Measurements from ENCODE around the gene NDUFA1.
"Not testable (repeated sequence)": the region's sequence is repeated elsewhere in the genome, so short reads cannot be mapped to it uniquely, and the experiment has no call there.

Gene NDUFA1

DNA sequence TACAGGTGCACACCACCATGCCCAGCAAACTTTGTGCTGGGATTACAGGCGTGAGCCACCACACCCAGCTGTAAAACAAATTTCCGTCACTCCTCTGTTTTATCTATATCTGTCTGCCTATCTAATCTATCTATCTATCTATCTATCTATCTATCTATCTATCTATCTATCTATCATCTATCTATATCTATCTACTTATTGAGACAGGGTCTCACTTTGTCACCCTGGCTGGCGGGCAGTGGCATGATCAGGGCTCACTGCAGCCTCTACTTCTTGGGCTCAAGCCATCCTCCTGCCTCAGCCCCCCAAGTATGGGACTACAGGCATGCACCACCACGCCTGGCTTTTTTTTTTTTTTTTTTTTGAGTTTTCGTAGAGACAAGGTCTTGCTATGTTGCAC lies 44.7 kb downstream of the NDUFA1 start:
- no peak for FAIRE-seq

DNA sequence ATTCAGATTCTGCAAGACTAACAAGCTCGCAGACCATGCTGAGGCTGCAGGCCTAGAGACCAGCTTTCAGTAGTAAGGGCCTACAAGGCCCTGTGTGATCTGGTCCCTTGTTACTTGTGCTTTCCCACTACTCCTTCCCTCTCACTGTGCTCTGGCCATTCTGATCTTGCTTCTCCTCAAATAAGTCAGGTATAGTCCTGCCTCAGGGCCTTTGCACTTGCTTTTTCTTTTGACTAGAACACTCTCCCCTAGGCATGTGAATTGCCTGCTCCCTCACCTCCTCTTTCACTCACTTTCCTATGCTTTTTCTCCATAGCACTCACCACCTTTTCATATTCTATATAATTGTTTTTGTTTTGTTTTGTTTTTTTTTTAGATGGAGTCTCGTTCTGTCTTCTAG lies 46.2 kb downstream of the NDUFA1 start:
- FAIRE-seq = no peak

GRCh38 chrX:119919835-119920585 lies 48.4 kb downstream of the NDUFA1 start:
- FAIRE-seq = no peak

DNA sequence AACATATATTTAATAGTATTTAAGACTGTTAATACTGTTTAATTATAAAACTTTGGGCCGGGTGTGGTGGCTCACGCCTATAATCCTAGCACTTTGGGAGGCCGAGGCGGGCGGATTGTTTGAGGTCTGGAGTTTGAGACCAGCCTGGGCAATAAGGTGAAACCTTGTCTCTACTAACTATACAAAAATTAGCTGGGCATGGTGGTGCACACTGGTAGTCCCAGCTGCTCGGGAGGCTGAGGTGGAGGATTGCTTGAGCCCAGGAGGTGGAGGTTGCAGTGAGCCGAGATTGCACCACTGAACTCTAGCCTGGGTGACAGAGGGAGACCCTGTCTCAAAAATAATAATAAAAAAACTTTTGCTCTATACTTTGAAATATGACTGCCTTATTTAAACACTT lies 50.8 kb downstream of the NDUFA1 start:
- not testable (repeated sequence) for FAIRE-seq

Measured in endometrium (tissue), 2 donors.